CD1c-positive myeloid dendritic cell (primary cell): ENCODE data around the gene RAB7B.
A peak's percentile ranks its signal among the peaks of the same experiment; 100 is the strongest.
"Not testable (repeated sequence)": the region's sequence is repeated elsewhere in the genome, so short reads cannot be mapped to it uniquely, and the experiment has no call there.

Experiments used
- DNase-seq: peaks from one replicate; pipeline ENCODE4 v3.0.0-alpha.2; 2016; ENCODE audit errors: extremely low spot score

Gene RAB7B

DNA sequence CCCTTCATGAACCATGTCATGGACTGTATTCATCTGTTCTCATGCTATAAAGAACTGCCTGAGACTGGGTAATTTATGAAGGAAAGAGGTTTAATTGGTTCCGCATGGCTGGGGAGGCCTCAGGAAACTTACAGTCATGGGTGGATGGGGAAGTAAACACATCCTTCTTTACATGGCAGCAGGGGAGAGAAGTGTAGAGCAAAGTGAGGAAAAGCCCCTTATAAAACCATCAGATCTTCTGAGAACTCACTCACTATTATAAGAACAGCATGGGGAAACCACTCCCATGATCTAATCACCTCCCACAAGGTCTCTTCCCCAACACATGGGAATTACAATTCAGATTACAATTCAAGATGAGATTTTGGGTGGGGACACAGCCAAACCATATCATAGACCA is 6.6 kb downstream of the RAB7B start:
- not testable (repeated sequence) for DNase-seq

DNA sequence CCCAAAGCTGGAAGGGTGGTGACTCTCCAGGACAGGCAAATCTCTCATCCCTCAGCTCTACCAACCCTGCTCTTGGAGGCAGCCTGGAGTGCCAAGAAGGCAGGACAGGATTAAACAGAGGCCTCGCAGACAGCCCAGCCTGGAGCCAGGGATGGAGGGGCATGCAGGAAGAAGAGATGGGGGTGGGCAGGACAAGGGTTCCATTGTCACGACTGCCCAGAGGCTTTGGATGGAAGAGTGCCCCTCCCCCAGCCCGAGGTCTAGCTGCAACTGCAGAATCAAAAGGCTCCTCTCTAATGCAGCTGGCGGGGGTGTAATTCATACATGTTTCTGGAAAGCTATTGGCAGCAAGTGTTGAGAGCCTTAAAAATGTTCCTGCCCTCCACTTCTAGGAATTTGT is 8.8 kb downstream of the RAB7B start:
- no peak for DNase-seq

DNA sequence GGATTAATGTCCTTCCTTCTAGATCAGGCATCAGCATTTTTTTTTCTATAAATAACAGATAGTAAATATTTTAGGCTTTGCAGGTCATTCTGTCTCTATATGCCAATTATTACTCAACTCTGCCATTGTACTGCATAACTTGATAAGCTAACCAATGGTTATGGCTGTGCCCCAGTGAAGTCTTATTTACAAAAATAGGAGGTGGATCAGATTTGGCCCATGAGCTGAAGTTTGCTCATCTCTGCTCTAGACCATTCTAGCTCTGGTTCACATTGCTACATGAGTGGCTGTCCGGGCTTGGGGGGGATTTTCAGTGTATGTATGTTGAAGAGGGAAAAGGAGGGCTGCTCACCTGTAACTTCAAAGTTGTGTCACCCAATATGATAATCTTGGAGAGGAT is 10.1 kb downstream of the RAB7B start:
- DNase-seq: no peak

DNA sequence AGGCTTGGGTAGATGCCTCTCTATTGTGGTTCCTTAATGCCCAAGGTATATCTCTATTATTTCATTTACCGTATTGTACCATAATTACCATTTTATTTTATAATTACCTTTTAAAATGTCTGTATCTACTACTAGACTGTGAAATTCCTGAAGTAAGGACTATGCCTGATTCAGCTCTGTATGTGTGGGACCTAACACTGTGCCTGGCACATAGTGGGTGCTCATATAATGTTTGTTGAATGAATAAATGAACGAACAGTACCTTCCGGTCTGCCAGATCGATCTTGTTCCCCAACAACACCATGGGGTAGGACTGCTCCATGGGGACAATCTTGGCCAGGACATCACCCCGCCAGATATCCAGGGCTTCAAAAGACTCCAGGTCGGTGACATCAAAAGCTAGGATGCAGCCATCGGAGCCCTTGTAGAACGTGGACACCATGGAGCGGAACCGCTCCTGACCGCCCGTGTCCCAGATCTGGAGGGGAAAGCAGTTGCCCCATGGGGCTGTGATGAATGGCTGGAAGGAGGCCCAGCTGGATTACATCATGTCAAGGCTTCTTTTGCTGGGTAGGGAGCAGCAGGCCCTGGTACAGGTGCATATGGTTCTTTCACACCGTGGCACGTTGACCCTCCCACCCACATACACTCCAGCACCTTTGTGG is 10.8 kb downstream of the RAB7B start:
- DNase-seq: no peak

DNA sequence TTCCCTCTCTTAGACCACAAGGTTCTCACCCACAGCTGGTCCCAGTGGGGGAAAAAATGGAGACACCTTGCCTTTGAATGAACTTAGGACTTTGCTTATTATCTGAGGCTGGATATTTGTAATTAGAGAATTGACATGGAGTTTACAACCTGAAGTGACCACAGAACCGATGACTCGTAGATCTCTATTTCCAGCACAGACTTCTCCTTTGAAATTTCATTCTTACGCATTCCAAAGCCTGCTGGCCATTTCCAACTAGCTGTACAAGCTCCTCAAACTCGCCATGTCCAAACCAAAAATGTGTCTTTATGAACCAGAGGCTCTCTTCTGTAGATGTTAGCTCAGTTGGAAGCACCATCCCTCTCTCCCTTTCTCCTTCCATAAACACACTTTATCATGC is 12.0 kb downstream of the RAB7B start:
- no peak for DNase-seq

DNA sequence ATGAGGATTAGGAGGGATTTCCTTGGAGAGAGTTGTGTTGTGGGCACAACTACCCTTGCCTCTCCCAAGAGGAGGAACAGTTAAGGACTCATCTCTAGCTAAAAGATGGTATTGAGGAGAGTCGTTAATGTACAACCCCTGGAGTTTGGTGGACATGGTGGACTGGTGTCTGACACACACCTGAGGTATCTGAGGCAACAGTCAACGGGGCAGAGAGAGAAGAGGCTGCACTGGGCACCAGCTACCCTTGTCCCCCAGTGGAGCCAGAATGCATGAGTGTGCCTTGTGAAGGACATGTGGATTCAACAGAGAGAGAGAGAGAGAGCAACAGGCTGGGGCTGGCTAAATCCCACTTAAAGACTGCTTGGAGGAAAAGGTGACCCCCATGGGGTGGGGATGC is 13.0 kb downstream of the RAB7B start:
- DNase-seq: no peak

DNA sequence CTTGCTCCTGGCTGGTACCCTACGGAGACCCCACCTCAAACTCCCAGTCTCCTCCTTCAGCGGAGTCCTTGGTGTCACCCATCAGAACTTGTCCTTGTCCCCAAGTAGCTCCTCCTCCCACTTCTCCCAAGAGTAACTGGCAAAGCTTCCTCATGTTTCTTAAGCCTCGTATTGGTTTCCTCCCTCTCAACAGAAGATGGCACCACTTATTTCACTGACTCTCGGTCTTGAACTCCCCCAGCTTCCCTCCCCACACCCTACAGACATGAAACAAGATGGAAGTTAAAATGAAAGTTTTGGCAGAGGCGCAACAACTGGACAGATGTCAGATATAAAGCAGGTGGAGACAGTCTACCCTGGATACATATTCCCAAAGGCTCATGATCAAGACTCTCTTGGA is 13.4 kb downstream of the RAB7B start:
- no peak for DNase-seq

DNA sequence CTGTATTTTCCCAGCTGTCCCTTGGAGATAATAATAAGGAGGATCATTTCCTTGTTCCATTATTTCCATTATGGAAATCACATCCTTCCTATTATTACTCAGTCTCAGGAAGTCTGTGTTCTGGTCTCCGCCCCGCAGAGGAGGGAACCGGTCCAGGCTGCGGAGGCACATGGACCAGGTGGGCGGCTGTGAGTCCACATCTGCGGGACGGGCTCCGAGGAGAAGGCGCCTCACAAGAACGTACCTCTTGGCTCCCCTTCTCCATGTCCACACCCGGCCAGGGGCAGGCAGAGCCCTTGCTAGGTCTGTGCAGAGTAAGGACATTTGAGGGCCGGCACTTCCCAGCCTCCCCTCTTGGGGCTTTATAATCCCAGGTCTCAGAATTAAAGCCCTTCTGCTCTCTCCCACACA is 14.6 kb downstream of the RAB7B start:
- DNase-seq: no peak

DNA sequence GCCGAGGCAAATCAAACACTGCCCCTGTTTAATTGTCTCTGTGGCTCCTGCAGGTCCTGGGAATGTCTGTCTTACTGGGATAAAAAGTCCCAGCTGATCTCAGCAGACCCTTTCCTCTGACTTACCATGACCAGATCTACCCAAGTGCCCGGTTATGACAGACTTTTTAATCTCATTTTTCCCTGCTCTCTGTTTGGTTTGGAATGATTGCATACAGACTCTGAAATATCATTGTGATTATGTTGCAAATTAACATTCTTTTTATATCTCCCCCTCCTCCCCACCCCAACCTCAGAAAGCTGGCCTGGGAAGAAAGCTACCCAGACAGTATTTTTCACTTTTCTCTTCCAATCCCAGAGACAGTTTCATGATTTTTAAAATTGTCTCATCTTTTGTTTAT is 16.3 kb downstream of the RAB7B start:
- DNase-seq: no peak

DNA sequence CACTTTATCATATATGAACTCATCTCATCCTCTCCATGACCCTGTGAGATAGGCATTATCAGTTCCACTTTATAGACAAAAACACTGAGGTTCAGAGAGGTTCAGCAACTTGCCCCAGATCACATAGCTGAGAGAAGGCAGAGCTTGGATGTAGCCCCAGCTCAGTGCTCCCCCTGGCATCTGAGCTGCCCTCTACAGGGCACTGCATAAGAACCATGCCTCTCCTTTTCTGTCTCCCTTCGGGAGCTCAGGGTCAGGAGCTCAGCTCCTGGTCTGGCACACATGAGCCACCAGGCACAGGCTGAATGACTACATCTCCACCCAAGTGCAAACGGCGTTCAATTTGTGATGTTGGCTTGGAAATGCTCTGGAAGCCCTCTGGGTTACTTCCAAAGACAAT is 16.9 kb downstream of the RAB7B start:
- no peak for DNase-seq

DNA sequence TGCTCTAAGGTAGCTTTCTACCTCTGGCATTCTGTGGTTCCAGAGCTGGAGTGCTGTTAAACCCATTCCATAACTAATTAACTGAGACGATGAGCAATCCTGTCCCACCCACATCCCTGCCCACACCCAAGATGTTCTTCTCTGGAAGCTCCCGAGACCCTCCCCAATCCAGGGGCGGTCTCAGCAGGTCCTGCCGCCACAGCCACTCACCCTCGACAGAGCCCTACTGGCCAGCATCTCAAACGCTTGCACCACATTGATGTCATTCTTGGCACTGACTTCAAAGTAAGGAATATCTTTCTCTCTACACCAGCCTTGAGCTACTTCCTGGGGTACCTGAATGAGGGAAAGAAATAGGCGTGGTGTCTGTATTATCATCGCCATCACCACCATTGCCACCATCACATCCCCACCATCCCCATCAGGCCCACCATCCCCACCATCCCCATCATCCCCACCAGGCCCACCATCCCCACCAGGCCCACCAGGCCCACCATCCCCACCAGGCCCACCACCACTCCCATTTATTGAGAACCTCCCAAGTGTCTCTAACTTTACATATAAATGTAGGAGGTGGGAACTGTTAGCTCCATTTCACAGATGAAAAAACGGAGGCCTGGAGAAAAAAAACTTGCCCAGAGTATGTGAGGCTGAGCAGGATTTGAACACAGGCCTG is 17.7 kb downstream of the RAB7B start:
- no peak for DNase-seq

DNA sequence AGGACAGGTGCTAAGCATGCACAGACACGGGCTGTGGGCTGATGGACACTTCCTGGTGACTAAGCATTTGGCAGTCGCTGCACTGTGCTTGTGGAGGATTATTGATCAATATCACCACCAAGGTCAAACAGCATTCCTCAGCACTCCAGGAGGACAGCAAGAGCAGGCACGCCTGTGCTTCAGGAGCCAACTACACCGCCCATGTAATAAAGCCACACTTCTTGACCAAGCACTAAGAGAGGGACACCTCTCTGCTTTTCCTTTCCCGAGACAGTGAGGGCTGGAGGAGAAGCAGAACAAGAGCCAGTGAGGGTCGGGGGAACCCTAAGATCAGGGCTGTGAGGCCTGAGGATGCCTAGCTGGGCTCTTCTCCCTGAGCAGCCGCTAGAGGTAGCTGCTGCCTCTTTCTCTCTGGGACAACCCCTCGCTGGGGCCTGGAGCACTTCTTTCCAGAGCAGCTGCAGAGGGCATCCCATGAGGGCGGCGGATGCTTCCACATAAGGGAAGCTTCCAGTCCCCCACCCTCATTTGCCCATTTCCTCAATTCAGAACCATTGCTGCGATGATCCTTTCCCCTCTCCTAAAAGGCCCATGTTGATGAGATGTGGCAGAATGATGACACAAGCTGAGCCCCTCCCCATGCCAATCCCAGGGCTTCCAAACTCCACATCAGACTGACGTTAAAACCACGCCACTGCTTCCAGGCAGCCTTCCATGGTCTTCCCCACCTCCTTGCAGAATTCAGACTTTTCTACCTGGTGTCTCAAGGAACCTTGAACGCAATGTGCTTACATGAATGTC is 19.1 kb downstream of the RAB7B start:
- peak; percentile 79 for DNase-seq

DNA sequence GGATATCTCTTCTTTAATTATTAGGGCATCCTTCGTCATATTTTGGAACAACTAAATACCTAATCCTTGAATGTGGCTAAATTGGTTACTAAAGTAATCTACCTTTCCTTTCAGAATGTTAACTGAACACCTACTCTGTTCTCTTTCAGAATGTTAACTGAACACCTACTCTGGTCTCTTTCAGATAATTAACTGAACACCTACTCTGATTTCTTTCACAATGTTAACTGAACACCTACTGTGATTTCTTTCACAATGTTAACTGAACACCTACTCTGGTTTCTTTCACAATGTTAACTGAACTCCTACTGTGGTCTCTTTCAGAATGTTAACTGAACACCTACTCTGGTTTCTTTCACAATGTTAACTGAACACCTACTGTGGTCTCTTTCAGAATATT is 21.9 kb downstream of the RAB7B start:
- DNase-seq: no peak

DNA sequence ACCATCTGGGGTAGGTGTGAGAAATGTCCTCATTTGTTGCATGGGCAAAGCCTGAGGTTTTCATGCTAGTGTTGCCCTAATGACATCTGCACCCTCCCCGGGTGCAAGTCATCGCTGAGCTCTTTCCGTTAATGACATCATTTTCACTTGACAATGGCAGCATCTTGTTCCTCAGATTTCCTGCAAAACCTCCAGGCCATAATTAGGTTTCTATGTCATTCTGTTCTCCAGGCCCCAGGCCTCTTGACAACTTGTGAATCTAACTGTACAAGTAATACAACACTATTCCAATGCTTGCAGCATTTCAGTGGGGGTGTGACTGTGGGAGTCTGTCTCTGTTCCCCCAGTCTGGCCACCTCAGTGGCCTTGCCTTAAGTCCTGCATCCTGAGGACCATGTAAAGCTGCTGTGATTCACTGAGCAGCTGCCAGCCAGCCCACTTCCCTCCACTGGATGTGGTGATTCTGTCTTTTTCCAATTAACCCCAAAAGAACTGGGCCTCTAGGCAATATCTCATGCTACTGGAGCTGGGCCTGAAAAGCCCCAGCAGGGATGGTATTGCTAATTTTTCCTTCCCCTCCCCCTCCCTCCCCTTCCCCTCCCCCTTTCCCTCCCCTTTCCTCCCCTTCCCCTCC is 22.8 kb downstream of the RAB7B start:
- DNase-seq: peak; percentile 26

DNA sequence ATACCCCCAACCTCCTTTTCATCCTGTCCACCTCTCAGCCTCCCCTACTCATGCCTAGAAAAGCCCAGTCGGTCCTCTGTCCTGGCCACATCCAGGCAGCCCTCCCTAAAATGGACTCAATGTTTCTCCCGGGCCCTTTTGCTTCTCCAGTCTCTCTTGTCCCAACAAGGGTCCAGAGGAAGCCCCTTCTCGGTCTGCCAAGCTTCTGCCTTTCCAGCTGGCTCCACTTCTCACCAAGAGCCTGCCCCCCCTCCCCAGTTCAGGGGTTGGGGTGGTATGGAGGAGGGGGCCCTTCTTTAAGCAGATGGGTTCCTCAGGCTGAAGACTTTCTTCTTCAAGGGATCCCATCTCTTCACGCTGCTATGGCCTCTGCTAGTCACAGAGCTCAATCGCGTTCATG is 23.9 kb downstream of the RAB7B start:
- no peak for DNase-seq

DNA sequence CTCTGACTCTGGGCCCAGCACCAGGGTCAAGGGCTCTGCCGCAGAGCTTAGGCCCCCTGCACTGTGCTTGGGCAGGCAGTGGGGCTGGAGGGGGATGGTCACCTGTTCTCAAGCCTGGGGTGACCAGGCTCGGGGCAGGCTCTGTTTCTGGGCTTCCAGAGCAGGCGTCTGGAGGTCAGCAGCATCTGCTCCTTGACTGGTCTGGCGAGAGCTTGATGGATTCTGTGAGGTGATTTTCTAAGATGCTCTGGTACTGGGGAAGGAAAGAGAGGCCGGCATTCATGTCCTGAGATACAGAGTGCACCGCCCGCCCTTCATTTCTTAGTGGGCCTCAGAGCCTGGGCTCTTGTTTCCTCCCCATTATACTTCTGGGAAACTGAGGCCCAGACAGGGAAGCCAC is 24.5 kb downstream of the RAB7B start:
- DNase-seq: no peak

DNA sequence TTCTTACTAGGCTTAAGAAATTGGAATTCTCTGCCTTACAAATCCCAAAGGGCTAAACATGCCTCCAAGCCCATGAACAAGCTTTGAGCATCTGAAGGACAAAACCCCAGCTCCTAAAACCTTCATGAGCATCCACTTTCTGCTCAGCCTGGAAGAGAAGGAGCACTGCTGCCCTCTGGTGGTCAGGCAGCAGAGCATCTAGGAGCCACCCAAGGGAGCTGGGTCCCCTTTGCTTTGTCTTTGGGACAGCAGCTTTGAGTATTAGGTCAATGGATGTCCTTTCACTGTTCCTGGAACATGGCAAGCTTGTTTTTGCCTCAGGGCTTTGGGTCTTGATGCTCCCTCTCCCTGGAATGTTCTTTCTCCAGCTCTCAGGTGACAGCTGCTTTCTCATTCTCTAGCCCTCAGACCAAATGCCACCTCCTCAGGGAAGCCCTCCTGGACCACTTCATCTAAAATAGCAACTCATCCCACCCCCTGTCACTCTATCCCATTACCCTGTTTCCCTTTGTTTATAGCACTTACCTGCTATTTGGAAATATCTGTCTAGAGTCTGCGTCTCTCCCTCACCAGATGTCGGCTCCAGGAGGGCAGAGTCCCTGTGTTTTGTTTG is 25.7 kb downstream of the RAB7B start:
- peak; percentile 82 for DNase-seq

DNA sequence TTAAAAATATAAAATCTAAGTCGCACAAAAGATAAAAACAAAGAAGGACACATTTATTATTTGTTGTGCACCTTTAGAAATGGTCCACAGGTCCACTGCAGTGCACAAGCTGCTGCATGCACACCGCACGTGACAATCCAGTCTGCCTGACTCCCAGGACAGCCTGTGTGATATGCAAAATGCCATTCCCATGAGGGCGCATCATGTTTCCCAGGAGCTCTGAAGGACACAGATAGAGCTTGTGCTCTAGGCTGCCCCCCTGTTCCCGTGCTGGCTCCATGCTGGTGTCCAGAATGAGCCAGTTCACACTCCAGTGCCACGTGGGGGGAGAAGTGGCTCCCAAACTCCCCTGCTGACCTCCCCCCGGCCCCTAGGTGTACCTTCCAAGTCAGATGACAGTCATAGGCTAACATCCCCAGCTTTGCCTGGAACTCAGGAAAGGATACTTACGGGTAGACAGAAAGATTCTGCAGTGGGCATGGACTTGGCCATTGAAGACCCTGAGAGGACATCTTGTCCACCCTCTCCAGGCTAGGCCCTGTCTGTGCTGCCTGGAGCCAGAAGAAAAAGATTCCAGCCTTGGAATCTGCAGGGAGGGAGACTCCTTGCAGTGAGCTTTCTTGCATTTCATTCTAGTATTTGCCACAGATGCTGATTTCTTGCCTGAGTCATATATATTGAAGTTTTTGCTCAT is 26.3 kb downstream of the RAB7B start:
- DNase-seq: no peak

DNA sequence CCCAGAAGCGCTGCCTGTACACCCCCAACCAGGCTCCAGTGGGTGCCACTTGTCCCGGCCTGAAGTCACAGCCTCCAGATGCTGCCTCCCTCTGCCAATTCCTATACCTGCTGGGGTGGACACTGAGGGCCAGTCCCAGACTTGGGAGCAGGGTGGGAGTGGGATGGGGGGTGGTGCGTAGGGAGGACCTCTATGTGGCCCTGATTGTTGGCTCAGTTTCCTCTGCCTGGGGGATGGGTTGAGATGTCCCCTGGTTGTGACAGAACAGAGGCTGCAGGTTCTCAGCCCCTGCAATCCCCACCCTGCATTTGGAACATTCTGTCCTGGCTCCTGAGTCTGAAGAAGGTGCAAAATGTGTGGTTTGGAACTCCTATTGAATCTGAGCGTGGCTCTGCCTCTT is 27.2 kb downstream of the RAB7B start:
- DNase-seq: no peak

DNA sequence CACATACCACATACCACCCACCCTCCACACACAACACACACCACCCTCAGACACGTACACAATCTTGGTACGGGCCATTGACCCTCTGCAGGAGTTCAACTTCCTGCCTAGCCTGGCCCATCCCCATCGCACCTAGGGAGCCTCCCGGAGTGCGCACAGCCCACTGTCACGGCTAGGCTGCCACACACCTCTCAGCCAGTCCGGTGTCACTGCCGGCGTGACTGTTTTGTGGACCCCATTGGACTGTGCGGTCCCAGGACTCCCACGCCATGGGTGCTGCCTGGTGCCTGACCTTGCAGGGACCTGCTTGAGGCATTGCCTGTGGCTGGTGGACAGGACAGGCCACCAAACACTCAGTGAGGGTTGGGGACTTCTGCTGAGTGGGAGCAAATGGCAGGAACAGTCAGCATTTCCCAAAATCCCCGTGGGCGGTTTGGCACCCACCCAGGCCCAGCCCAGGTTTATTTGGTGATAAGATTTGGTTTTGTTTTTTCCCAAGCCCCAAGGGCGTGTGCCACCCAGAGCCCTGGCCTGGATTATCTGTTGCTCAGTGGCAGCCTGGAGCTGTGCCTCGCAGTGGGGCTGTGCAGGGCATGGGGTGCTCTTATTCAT is 27.7 kb downstream of the RAB7B start:
- DNase-seq: no peak

DNA sequence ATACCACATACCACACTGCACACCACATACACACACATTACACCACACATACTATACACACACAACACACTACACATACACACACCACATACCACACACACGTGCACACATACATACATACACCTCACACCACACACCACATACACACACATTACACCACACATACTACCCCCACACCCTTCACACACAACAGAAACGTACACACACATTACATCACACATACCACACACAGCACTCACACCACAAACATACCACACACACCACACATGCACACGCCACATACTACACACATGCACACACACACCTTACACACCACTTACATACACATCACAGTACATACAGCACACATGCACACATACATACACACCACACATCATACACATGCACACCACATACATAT is 28.5 kb downstream of the RAB7B start:
- DNase-seq: no peak
